Putamen (tissue), 1 donor: Measurements from ENCODE around the gene SLC25A24.
"Not testable (repeated sequence)": the region's sequence is repeated elsewhere in the genome, so short reads cannot be mapped to it uniquely, and the experiment has no call there.

Source experiments
- DNase-seq: peaks from one replicate; pipeline ENCODE4 v3.0.0-alpha.2; 2016; ENCODE audit warnings: low spot score

Gene SLC25A24

GRCh38 chr1:108199781-108200686, at the start of gene SLC25A24:
Gene SLC25A24 (minus strand): TSS chr1:108200343. CDS start chr1:108200138, 205 bp downstream.
- DNase-seq, result peak; percentile 70

GRCh38 chr1:108243976-108244375, 43.8 kb upstream of the SLC25A24 start, which contains the start of gene NBPF4:
Gene NBPF4 (minus strand): TSS chr1:108244076. CDS start chr1:108243761, 315 bp downstream.
- not testable (repeated sequence) for DNase-seq

GRCh38 chr1:108239426-108239825, 39.3 kb upstream of the SLC25A24 start:
- DNase-seq, result not testable (repeated sequence)

GRCh38 chr1:108235308-108235707, 35.2 kb upstream of the SLC25A24 start:
- not testable (repeated sequence) for DNase-seq

- not testable (repeated sequence) for DNase-seq
These were observed 32.0 kb upstream of the SLC25A24 start for GRCh38 chr1:108232183-108232582.

- DNase-seq, result not testable (repeated sequence)
These were observed 29.8 kb upstream of the SLC25A24 start for GRCh38 chr1:108229976-108230375.

- DNase-seq, result not testable (repeated sequence)
These were observed 27.6 kb upstream of the SLC25A24 start for GRCh38 chr1:108227772-108228171.

GRCh38 chr1:108226855-108227254, 26.7 kb upstream of the SLC25A24 start:
- DNase-seq, result not testable (repeated sequence)

GRCh38 chr1:108223226-108223625, 23.1 kb upstream of the SLC25A24 start:
- not testable (repeated sequence) for DNase-seq

GRCh38 chr1:108217515-108218174, 17.5 kb upstream of the SLC25A24 start:
- DNase-seq, result not testable (repeated sequence)

GRCh38 chr1:108217007-108217406, 16.9 kb upstream of the SLC25A24 start:
- DNase-seq, result not testable (repeated sequence)

GRCh38 chr1:108216028-108216890, 16.1 kb upstream of the SLC25A24 start:
- not testable (repeated sequence) for DNase-seq

GRCh38 chr1:108214641-108215465, 14.7 kb upstream of the SLC25A24 start:
- not testable (repeated sequence) for DNase-seq

GRCh38 chr1:108211014-108211413, 10.9 kb upstream of the SLC25A24 start:
- DNase-seq, result no peak

- DNase-seq, result no peak
These were observed 9.4 kb upstream of the SLC25A24 start for GRCh38 chr1:108209456-108210108.

GRCh38 chr1:108208724-108209446, 8.7 kb upstream of the SLC25A24 start:
- no peak for DNase-seq

GRCh38 chr1:108203582-108203981, 3.4 kb upstream of the SLC25A24 start:
- DNase-seq, result not testable (repeated sequence)

GRCh38 chr1:108201687-108202086, 1.5 kb upstream of the SLC25A24 start:
- no peak for DNase-seq

GRCh38 chr1:108200687-108201051, 526 bp upstream of the SLC25A24 start:
- DNase-seq, result peak; percentile 77
